Stimulated activated CD4-positive, alpha-beta T cell treated with anti-CD3 and anti-CD28 coated beads, Interleukin-12 subunit alpha, Interleukin-12 subunit beta, amount 100 ng/mL, for 48 hours (primary cell): ENCODE data around the gene MS4A4E.
A peak's percentile ranks its signal among the peaks of the same experiment; 100 is the strongest.
"Not testable (repeated sequence)": the region's sequence is repeated elsewhere in the genome, so short reads cannot be mapped to it uniquely, and the experiment has no call there.

ENCODE experiments used
- DNase-seq, 3 donors: peaks; one replicate each; pipeline ENCODE4 v3.0.0-alpha.2; 2020; ENCODE audit warnings: low read depth in 2 of 3, low spot score in 1 of 3

Gene MS4A4E

GRCh38 chr11:60242740-60243239 is at the start of gene MS4A4E:
TSS of gene MS4A4E (minus strand) at chr11:60243137. CDS start at chr11:60230055, 13,082 bp downstream.
- DNase-seq: no peak

- no peak for DNase-seq
Measured at GRCh38 chr11:60292145-60292544, 49.2 kb upstream of the MS4A4E start.

- DNase-seq: no peak
Measured at GRCh38 chr11:60288531-60288930, 45.6 kb upstream of the MS4A4E start.

GRCh38 chr11:60285411-60286126 is 42.6 kb upstream of the MS4A4E start:
- not testable (repeated sequence) for DNase-seq

- DNase-seq: no peak
Measured at GRCh38 chr11:60282286-60282685, 39.3 kb upstream of the MS4A4E start.

- DNase-seq: no peak
Measured at GRCh38 chr11:60281485-60281884, 38.5 kb upstream of the MS4A4E start.

GRCh38 chr11:60280412-60280811 is 37.5 kb upstream of the MS4A4E start, which contains the start of gene MS4A4A:
TSS of gene MS4A4A (plus strand) at chr11:60280666. CDS start at chr11:60280676, 10 bp downstream.
- DNase-seq: no peak

GRCh38 chr11:60274416-60274815 is 31.5 kb upstream of the MS4A4E start:
- no peak for DNase-seq

- peak in 1 of 3 donors; percentile 64 for DNase-seq
Measured at GRCh38 chr11:60265373-60266214, 22.7 kb upstream of the MS4A4E start.

GRCh38 chr11:60264644-60265043 is 21.7 kb upstream of the MS4A4E start:
- no peak for DNase-seq

GRCh38 chr11:60263402-60263801 is 20.5 kb upstream of the MS4A4E start:
- DNase-seq: no peak

- DNase-seq: no peak
Measured at GRCh38 chr11:60261014-60261413, 18.1 kb upstream of the MS4A4E start.

GRCh38 chr11:60257956-60258722 is 15.2 kb upstream of the MS4A4E start:
- DNase-seq: no peak

GRCh38 chr11:60252213-60253108 is 9.5 kb upstream of the MS4A4E start:
- DNase-seq: no peak

GRCh38 chr11:60251485-60252212 is 8.7 kb upstream of the MS4A4E start:
- peak in 1 of 3 donors; percentile 14 for DNase-seq

- DNase-seq: no peak
Measured at GRCh38 chr11:60241786-60242185, 1.2 kb downstream of the MS4A4E start.

- DNase-seq: no peak
Measured at GRCh38 chr11:60240662-60241061, 2.3 kb downstream of the MS4A4E start.

- no peak for DNase-seq
Measured at GRCh38 chr11:60235321-60235720, 7.6 kb downstream of the MS4A4E start.

GRCh38 chr11:60230681-60231080 is 12.3 kb downstream of the MS4A4E start:
- no peak for DNase-seq

GRCh38 chr11:60222141-60222540 is 20.8 kb downstream of the MS4A4E start:
- no peak for DNase-seq
